IgD-negative memory B cell (primary cell): ENCODE measurements around the gene TP53I13. TPM values are rescaled to one million over a fixed set of nuclear protein-coding genes. Genes with fewer than 3 reads are reported as not detected.

Experiments used
- H3K27ac Mint-ChIP-seq, 3 donors: one replicate each; pipeline ENCODE4 v1.8.0; 2020 to 2022; ENCODE audit warnings: mild to moderate bottlenecking in 3 of 3, mixed read lengths in 3 of 3, moderate library complexity in 1 of 3
- H3K27me3 Mint-ChIP-seq: one replicate; pipeline ENCODE4 v1.8.0; 2021; ENCODE audit warnings: mixed read lengths
- H3K36me3 Mint-ChIP-seq: one replicate; pipeline ENCODE4 v1.8.0; 2020; ENCODE audit warnings: mild to moderate bottlenecking, mixed read lengths
- H3K4me1 Mint-ChIP-seq, 3 donors: one replicate each; pipeline ENCODE4 v1.8.0; 2020 to 2022; ENCODE audit warnings: mixed read lengths in 3 of 3, mild to moderate bottlenecking in 1 of 3
- H3K4me3 Mint-ChIP-seq, 4 donors: one replicate each; pipeline ENCODE4 v1.8.0; 2020 to 2022; ENCODE audit warnings: mild to moderate bottlenecking in 4 of 4, mixed read lengths in 4 of 4, moderate library complexity in 3 of 4
- H3K9me3 Mint-ChIP-seq, 3 donors: one replicate each; pipeline ENCODE4 v1.8.0; 2020 to 2021; ENCODE audit warnings: mixed read lengths in 3 of 3, mild to moderate bottlenecking in 1 of 3
- polyA plus RNA-seq: library from polyadenylated mRNA; unstranded; fragments of 300-500 nt; fragmentation: Illumina TruSeq; gene quantifications from one replicate; pipeline ENCODE4 v1.2.3, GENCODE V29; 2021

Gene TP53I13
- polyA plus RNA-seq, 1 donor from 2014 or later = 29.4 TPM

GRCh38 chr17:29591737-29592608, 23.5 kb downstream of the TP53I13 start:
- H3K9me3 Mint-ChIP-seq = no peaks in the 10 kb centered on the region
- no peaks in the 10 kb centered on the region for H3K27me3 Mint-ChIP-seq
- no peaks in the 10 kb centered on the region for H3K36me3 Mint-ChIP-seq
- peak overlapping the region; percentile 70 to 95 (median 92) for H3K4me3 Mint-ChIP-seq
- peaks cover 13 to 32% (median 29%) of the 10 kb centered on the region in 3 donors for H3K4me1 Mint-ChIP-seq
- peak overlapping the region in 2 of 3 donors; percentile 81 to 82 for H3K27ac Mint-ChIP-seq

DNA sequence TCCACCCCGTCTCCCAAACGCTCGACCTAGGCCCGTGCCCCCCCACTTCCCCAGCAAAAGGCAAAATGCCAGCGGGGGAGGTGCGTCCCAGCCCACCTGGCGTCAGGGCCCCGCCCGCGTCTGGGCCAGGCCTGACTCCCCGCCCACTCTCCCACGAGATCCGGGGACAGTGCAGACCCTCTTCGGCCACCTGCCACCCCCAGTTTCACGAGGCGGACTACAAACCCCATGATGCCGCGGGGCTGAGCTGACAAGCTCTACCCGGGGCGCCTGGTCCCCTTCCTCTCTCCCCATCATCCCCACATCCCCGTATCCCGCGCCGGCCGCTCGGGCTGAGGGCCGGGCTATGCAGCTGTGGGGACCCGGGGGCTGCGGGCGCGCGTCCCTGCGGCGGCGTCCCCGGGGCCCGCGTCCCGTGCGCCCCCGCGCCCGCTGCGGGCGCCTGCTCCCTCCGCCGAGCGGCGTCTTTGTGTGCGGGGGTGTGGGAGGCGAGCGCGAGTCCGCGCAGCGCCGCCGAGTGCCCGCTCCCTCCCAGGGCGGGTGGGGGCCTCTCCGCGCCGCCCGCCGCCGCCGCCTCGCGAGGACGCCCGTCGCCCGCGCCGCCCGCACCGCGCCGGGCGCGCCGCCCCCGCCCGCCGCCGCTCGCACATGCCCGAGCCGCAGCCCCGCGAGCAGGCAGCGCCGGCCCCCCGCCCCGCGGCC, 24.5 kb downstream of the TP53I13 start, which contains the start of gene ANKRD13B:
Gene ANKRD13B (plus strand): TSS at position 283 of the 702 bp plus-strand sequence. CDS start 490 bp downstream, outside the sequence.
- peaks cover 12 to 29% (median 22%) of the 10 kb centered on the region in 3 donors for H3K4me1 Mint-ChIP-seq
- peak within 1 kb of the TSS in 1 of 3 donors; percentile 82 for H3K27ac Mint-ChIP-seq
- no peaks in the 10 kb centered on the region for H3K9me3 Mint-ChIP-seq
- H3K27me3 Mint-ChIP-seq = no peaks in the 10 kb centered on the region
- peak within 1 kb of the TSS; percentile 88 to 95 (median 92) for H3K4me3 Mint-ChIP-seq
- H3K36me3 Mint-ChIP-seq = no peaks in the 10 kb centered on the region

DNA sequence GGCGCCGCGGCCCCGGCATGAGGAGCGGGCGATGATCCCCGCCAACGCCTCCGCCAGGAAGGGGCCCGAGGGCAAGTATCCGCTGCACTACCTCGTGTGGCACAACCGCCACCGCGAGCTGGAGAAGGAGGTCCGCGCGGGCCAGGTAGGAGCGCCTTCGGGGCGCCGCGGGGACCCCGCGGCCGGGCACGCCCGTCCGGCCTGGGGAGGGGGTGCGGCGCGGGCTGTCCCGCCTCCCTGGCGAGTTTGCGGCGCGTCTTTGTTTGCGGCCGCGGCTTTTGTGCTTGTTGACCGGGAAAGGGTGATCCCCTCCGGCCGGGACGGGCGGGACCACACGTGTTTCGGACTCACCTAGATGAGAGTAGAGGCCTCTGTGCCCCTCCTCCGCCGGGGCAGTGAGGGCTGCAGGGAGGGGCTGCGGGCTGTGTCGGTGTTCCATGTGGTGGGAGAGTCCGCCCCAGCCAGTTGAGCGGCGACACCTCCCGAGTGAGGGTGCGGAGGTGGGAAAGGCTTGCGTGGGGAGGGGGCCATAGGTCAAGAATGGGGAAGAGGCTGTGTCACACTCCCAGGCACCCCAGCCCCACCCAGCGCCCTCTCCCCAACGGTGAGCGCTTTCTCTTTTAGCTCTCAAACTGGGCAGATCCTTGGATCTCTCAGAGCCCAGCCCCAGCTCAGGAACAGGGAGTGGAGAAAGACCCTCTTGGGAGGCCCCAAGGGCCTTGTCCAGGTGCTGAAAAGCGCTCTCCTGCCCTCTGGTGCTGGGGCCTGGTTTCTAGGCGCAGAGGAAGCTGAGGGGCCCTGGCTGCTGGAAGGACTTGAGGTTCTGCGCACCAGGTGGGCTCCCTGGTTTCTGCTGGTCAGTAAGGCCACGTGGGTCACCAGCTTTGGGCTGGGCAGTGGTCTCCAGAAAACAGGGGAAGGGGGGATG, 25.4 kb downstream of the TP53I13 start:
- Mint-ChIP-seq H3K9me3 (no peaks in the 10 kb centered on the region), H3K4me3 (peak overlapping the region; percentile 71 to 91 (median 89)), H3K27me3 (no peaks in the 10 kb centered on the region), H3K4me1 (peaks cover 8 to 25% (median 19%) of the 10 kb centered on the region in 3 donors), H3K27ac (peak overlapping the region in 1 of 3 donors; percentile 64), H3K36me3 (no peaks in the 10 kb centered on the region)

GRCh38 chr17:29594519-29595090, 26.1 kb downstream of the TP53I13 start:
- no peaks in the 10 kb centered on the region for H3K27me3 Mint-ChIP-seq
- H3K4me1 Mint-ChIP-seq = peaks cover 8 to 25% (median 19%) of the 10 kb centered on the region in 3 donors
- H3K27ac Mint-ChIP-seq = peak overlapping the region in 1 of 3 donors; percentile 64
- H3K9me3 Mint-ChIP-seq = no peaks in the 10 kb centered on the region
- peak overlapping the region; percentile 71 to 91 (median 89) for H3K4me3 Mint-ChIP-seq
- H3K36me3 Mint-ChIP-seq = no peaks in the 10 kb centered on the region

- peaks cover 8 to 21% (median 16%) of the 10 kb centered on the region in 3 donors for H3K4me1 Mint-ChIP-seq
- H3K4me3 Mint-ChIP-seq = peak overlapping the region in 1 of 4 donors; percentile 88
- no peaks in the 10 kb centered on the region for H3K36me3 Mint-ChIP-seq
- H3K27ac Mint-ChIP-seq = no peak overlapping the region
- H3K27me3 Mint-ChIP-seq = no peaks in the 10 kb centered on the region
- H3K9me3 Mint-ChIP-seq = no peaks in the 10 kb centered on the region
These were observed 26.8 kb downstream of the TP53I13 start for GRCh38 chr17:29595107-29595942.

DNA sequence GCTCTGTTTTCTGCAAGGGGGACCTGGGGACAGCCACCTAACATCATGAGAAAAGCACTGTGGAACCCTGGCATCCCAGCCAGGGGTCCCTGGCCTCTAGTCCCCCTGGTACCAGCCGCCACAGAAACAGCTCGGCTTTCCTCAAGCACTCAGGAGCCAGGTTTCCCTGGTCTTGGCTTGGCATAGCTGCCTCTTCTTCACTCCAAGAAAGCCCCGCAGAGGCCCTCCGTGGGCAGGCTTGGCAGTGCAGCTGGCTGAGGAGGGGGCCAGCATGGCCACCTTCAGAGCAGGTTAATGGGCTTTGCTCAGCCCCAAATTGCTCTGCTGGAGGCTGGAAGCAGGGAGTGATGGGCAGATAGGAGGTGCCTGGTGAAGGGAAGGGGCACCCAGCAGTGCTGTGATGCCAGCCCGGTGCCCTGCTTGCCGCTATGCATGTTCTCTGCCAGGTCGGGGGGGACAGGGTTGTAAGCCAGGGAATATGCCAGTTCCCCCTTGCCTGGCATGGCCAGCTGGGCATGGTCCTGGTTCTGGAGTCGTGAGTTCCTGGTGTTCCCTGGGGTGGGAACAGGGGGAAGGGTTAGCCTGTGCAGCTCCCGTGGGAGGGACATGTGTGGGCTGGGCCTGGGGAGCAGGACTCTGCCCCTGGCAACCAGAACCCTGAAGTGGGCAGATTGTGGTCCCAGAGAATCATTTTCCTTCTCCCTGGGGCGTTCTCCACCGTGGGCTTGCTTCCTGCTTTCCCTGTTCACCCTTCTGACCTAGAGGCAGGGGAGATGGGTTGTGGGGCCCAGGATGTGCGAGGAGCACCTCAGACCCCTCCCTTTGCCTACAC, 27.7 kb downstream of the TP53I13 start:
- Mint-ChIP-seq H3K27me3 (no peaks in the 10 kb centered on the region), H3K27ac (no peak overlapping the region), H3K9me3 (no peaks in the 10 kb centered on the region), H3K36me3 (no peaks in the 10 kb centered on the region), H3K4me1 (peaks cover 8 to 17% (median 10%) of the 10 kb centered on the region in 3 donors), H3K4me3 (no peak overlapping the region)

DNA sequence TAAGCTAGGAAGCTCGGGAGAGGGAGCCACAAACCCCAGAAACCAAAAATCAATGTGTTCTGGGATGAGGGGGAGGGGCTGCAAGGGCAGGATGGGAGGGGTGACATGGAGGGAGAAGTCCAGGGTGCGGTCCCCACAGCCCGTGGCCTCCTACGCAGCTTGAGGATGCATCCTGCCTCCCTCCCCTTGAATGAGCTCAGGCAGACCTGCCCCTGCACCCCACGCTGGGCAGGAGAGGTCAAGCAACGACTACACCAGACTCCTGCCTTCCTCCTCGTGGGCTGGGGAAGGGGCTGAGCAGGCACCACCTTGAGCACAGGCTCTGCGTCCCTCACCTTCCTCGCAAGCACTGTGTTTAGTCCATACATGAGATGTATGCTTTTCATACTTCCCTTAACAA, 28.3 kb downstream of the TP53I13 start:
- Mint-ChIP-seq H3K27ac (no peak overlapping the region), H3K9me3 (no peaks in the 10 kb centered on the region), H3K4me3 (no peak overlapping the region), H3K4me1 (peaks cover 7 to 11% (median 7%) of the 10 kb centered on the region in 3 donors), H3K27me3 (no peaks in the 10 kb centered on the region), H3K36me3 (no peaks in the 10 kb centered on the region)

DNA sequence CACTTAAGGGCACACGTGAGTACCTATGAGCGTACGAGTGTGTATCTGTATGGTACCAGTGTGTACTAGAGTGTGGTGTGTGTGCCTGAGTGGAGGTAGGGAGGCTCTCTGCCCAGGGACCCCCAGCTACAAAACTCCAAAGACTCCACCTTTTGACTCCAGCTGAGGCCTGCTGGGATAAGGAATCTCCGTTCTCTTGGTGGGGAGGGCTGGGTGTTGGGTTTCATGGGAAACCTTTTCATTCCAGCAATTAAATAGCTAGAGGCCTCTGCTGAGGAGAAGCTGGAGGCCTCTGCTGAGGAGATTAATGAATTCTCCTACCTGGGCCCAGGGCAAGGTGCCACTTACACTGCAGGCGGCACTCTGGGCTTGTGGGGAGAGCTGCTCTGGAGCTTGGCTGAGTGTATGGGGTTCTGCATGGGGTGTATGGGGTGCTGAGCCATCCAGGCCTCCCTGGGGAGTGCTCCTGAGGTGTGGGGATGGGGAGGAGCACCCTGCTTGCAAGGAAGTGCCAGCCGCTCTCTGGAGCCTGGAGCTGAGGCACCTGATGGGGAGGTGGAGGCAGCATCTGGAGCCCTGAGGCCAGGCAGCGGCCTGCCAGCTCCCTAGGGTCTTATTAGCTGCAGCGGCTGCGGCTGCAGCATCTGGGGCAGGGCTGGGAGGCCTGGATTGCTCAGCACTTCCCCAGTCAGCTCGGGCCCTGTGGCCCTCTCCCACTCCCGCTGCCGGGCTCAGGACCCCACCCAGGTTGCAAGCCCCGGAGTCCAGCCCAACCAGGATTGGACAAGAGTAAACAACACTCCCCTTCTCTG, 29.1 kb downstream of the TP53I13 start:
- Mint-ChIP-seq H3K36me3 (no peaks in the 10 kb centered on the region), H3K4me3 (no peak overlapping the region), H3K4me1 (peaks cover 0 to 3% (median 0%) of the 10 kb centered on the region in 3 donors), H3K27me3 (no peaks in the 10 kb centered on the region), H3K9me3 (no peaks in the 10 kb centered on the region), H3K27ac (no peak overlapping the region)

DNA sequence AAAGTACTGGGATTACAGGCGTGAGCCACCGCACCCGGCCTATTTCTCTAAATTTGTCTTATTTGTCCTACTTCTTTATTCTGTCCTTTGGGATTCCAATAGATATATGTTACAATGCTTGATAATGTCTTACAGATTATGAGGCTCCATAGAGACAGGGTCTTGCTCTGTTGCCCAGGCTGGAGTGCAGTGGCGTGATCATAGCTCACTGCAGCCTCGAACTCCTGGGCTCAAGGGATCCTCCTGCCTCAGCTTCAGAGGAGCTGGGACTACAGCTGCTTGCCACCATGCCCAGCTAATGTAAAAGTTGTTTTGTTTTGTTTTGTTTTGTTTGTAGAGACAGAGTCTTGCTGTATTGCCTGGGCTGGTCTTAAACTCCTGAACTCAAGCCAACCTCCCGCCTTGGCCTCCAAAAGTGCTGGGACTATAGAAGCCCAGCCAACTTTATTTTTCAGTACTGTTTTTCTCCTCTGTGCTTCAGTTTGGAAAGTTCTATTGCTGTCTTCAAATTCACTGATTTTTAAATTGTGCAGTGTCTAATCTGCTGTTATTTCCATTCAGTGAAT, 34.7 kb downstream of the TP53I13 start:
- Mint-ChIP-seq H3K27me3 (no peaks in the 10 kb centered on the region), H3K4me3 (peak overlapping the region in 1 of 4 donors; percentile 32), H3K27ac (no peak overlapping the region), H3K9me3 (no peaks in the 10 kb centered on the region), H3K4me1 (no peaks in the 10 kb centered on the region), H3K36me3 (no peaks in the 10 kb centered on the region)

DNA sequence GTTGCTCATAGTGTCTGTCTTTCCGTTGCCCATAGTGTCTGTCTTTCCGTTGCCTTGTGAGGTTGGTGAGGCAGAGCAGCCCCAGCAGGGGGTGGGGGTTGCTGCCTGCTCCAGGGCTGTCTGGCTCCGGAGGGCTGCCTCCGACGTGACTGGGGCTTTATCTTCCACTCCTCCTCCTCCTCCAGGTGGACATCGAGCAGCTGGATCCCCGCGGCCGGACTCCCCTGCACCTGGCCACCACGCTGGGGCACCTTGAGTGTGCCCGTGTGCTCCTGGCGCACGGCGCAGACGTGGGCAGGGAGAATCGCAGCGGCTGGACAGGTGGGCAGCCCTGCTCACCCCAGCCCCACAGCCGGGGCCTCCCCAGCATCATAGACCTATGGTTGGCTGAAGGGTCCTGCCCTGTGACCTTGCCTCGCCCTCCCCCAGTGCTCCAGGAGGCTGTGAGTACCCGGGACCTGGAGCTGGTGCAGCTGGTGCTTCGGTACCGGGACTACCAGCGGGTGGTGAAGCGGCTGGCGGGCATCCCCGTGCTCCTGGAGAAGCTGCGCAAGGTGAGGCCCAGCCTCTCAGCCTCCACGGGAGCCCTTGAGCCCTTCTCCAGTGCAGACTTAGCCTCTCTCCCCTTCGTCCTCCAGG, 39.2 kb downstream of the TP53I13 start:
- H3K9me3 Mint-ChIP-seq = no peaks in the 10 kb centered on the region
- H3K4me1 Mint-ChIP-seq = peaks cover 0 to 5% (median 0%) of the 10 kb centered on the region in 3 donors
- no peak overlapping the region for H3K4me3 Mint-ChIP-seq
- H3K27ac Mint-ChIP-seq = no peak overlapping the region
- no peaks in the 10 kb centered on the region for H3K36me3 Mint-ChIP-seq
- no peaks in the 10 kb centered on the region for H3K27me3 Mint-ChIP-seq

GRCh38 chr17:29608986-29609385, 40.5 kb downstream of the TP53I13 start:
- Mint-ChIP-seq H3K36me3 (no peaks in the 10 kb centered on the region), H3K27me3 (no peaks in the 10 kb centered on the region), H3K4me1 (peaks cover 2 to 5% (median 3%) of the 10 kb centered on the region in 3 donors), H3K27ac (no peak overlapping the region), H3K9me3 (no peaks in the 10 kb centered on the region), H3K4me3 (no peak overlapping the region)
